Upper lobe of right lung (tissue), 1 donor: Measurements from ENCODE around the gene CCDC178. TPM values are rescaled to one million over a fixed set of nuclear protein-coding genes. Genes with fewer than 3 reads are reported as not detected.

Source experiments
- ATAC-seq: fragments of 200-7000 bp; cut with Tn5 transposase; one replicate; pipeline ENCODE4 v1.9.1; 2020; ENCODE audit warnings: mild to moderate bottlenecking, moderate library complexity
- DNase-seq: peaks from one replicate; pipeline ENCODE4 v3.0.0-alpha.2; 2020
- H3K27ac ChIP-seq: fragments of 200-600 bp; one replicate; pipeline ENCODE4 v1.8.0; 2022
- H3K27me3 ChIP-seq: fragments of 200-600 bp; one replicate; pipeline ENCODE4 v1.8.0; 2022; ENCODE audit warnings: mild to moderate bottlenecking
- H3K36me3 ChIP-seq: fragments of 200-600 bp; one replicate; pipeline ENCODE4 v1.8.0; 2022
- H3K4me1 ChIP-seq: fragments of 200-600 bp; one replicate; pipeline ENCODE4 v1.8.0; 2022
- H3K4me3 ChIP-seq: fragments of 200-600 bp; one replicate; pipeline ENCODE4 v1.8.0; 2022; ENCODE audit warnings: mild to moderate bottlenecking
- H3K9me3 ChIP-seq: fragments of 200-600 bp; one replicate; pipeline ENCODE4 v1.8.0; 2022
- CTCF ChIP-seq: fragments of 200-600 bp; IDR thresholded peaks from one replicate; pipeline ENCODE4 v1.8.0; 2022; ENCODE audit warnings: antibody characterized with exemption
- intact Hi-C: fragments of 100-400 bp; cut with DNase I; formaldehyde crosslinking; loops from one replicate; pipeline ENCODE4 v1.11.0; 2022
- total RNA-seq: library from RNA; stranded (reverse); fragmentation: NEBNext Ultra II Directional; extraction: Animal tissue kit (Norgen Biotek cat#: 25700); gene quantifications from one replicate; pipeline ENCODE4 v1.2.1, GENCODE V29; 2021
- donor health status: DM: no; HTN: yes; CAD: no; lungs with severe emphysema.

Gene CCDC178
- total RNA-seq, 1 donor from 2014 or later, result 2.5 TPM

GRCh38 chr18:33146014-33146413 is 294.5 kb downstream of the CCDC178 start:
- H3K27ac ChIP-seq, result no peak overlapping the region
- no peak overlapping the region for H3K4me3 ChIP-seq
- TF ChIP-seq CTCF, result no peak
- no peaks in the 10 kb centered on the region for H3K36me3 ChIP-seq
- no peaks in the 10 kb centered on the region for H3K4me1 ChIP-seq
- DNase-seq (no peak), ATAC-seq (peak; percentile 21)
- intact Hi-C loops, result no loop called here
- H3K9me3 ChIP-seq, result no peaks in the 10 kb centered on the region
- H3K27me3 ChIP-seq, result no peaks in the 10 kb centered on the region

- ATAC-seq (no peak), DNase-seq (no peak)
- H3K36me3 ChIP-seq, result no peaks in the 10 kb centered on the region
- H3K27me3 ChIP-seq, result no peaks in the 10 kb centered on the region
- no peak overlapping the region for H3K4me3 ChIP-seq
- intact Hi-C loops, result no loop called here
- TF ChIP-seq CTCF, result no peak
- no peak overlapping the region for H3K27ac ChIP-seq
- H3K9me3 ChIP-seq, result no peaks in the 10 kb centered on the region
- H3K4me1 ChIP-seq, result no peaks in the 10 kb centered on the region
These were observed 304.4 kb downstream of the CCDC178 start for GRCh38 chr18:33135951-33136660.

- TF ChIP-seq CTCF, result no peak
- H3K36me3 ChIP-seq, result no peaks in the 10 kb centered on the region
- no peaks in the 10 kb centered on the region for H3K4me1 ChIP-seq
- H3K9me3 ChIP-seq, result no peaks in the 10 kb centered on the region
- no peak overlapping the region for H3K4me3 ChIP-seq
- DNase-seq (no peak), ATAC-seq (no peak)
- no peak overlapping the region for H3K27ac ChIP-seq
- intact Hi-C loops, result no loop called here
- no peaks in the 10 kb centered on the region for H3K27me3 ChIP-seq
These were observed 307.9 kb downstream of the CCDC178 start for GRCh38 chr18:33132657-33133056.

GRCh38 chr18:33128581-33128980 is 311.9 kb downstream of the CCDC178 start:
- intact Hi-C loops, result no loop called here

GRCh38 chr18:33123862-33124518 is 316.5 kb downstream of the CCDC178 start:
- TF ChIP-seq CTCF, result no peak
- H3K4me1 ChIP-seq, result no peaks in the 10 kb centered on the region
- H3K36me3 ChIP-seq, result no peaks in the 10 kb centered on the region
- no peaks in the 10 kb centered on the region for H3K9me3 ChIP-seq
- intact Hi-C loops, result no loop called here
- H3K27me3 ChIP-seq, result no peaks in the 10 kb centered on the region
- ATAC-seq, result no peak
- no peak overlapping the region for H3K27ac ChIP-seq
- no peak overlapping the region for H3K4me3 ChIP-seq
- DNase-seq, result no peak

More at GRCh38 chr18:33128581-33128980, 311.9 kb downstream of the CCDC178 start:
- Histone ChIP-seq H3K27me3 (no peaks in the 10 kb centered on the region), H3K27ac (no peak overlapping the region), H3K9me3 (no peaks in the 10 kb centered on the region), H3K36me3 (no peaks in the 10 kb centered on the region), H3K4me1 (no peaks in the 10 kb centered on the region), H3K4me3 (no peak overlapping the region)
- ATAC-seq (no peak), DNase-seq (no peak)
- no peak for TF ChIP-seq CTCF
